LNCaP clone FGC (cell line): ENCODE data around the gene KREMEN1.
"Not testable (repeated sequence)": the region's sequence is repeated elsewhere in the genome, so short reads cannot be mapped to it uniquely, and the experiment has no call there.

Source experiments
- DNase-seq: peaks from one replicate; pipeline ENCODE4 v3.0.0-alpha.2; 2011; ENCODE audit warnings: low read depth
- H3K4me3 ChIP-seq: 2 replicates; pipeline ENCODE4 v1.5.1; 2011; ENCODE audit warnings: mild to moderate bottlenecking, low read depth, low read length, control low read depth
- CTCF ChIP-seq: IDR thresholded peaks from 2 replicates; pipeline ENCODE4 v1.5.1; 2012; ENCODE audit warnings: mild to moderate bottlenecking; ENCODE audit not compliant: control insufficient read depth, insufficient read depth; ENCODE audit errors: extremely low read depth

The KREMEN1 gene

GRCh38 chr22:29030618-29031226 lies 42.1 kb upstream of the KREMEN1 start:
- H3K4me3 ChIP-seq = peak overlapping the region; percentile 27
- TF ChIP-seq CTCF = no peak
- peak; percentile 63 for DNase-seq

- DNase-seq = no peak
- peak overlapping the region; percentile 27; the same call in 1 of the 2 replicates for H3K4me3 ChIP-seq
Observed at GRCh38 chr22:29031227-29032011, 41.4 kb upstream of the KREMEN1 start.

GRCh38 chr22:29032014-29032475 lies 40.8 kb upstream of the KREMEN1 start:
- no peak for TF ChIP-seq CTCF
- H3K4me3 ChIP-seq = no peak overlapping the region
- no peak for DNase-seq

More at GRCh38 chr22:29031227-29032011, 41.4 kb upstream of the KREMEN1 start:
- TF ChIP-seq CTCF = no peak

GRCh38 chr22:29032584-29032983 lies 40.3 kb upstream of the KREMEN1 start:
- no peak overlapping the region for H3K4me3 ChIP-seq
- TF ChIP-seq CTCF = no peak
- no peak for DNase-seq

GRCh38 chr22:29037340-29037932 lies 35.4 kb upstream of the KREMEN1 start:
- H3K4me3 ChIP-seq = no peak overlapping the region
- TF ChIP-seq CTCF = no peak
- DNase-seq = no peak

GRCh38 chr22:29039148-29039547 lies 33.7 kb upstream of the KREMEN1 start:
- no peak for TF ChIP-seq CTCF
- no peak overlapping the region for H3K4me3 ChIP-seq
- no peak for DNase-seq

GRCh38 chr22:29039684-29040083 lies 33.2 kb upstream of the KREMEN1 start:
- not testable (repeated sequence) for H3K4me3 ChIP-seq, DNase-seq
